HEK293 (cell line): Measurements from ENCODE around the gene COBL.

Experiments
- CTCF ChIA-PET: fragments of 350-600 bp; formaldehyde crosslinking; extraction: SDS; loops from one replicate; lab custom pipeline; 2021; ENCODE audit warnings: antibody characterized with exemption; lab: Yijun Ruan, JAX
- POLR2A ChIA-PET: fragments of 300-600 bp; formaldehyde crosslinking; extraction: SDS; loops from one replicate; lab custom pipeline; 2020; ENCODE audit warnings: antibody characterized with exemption, inconsistent platforms; lab: Yijun Ruan, JAX
- H3K27ac ChIP-seq: fragments of 200-500 bp; sonication (Bioruptor generic); 2 replicates; pipeline ENCODE4 v1.5.1; 2014; ENCODE audit warnings: low read depth, low read length, control low read depth, inconsistent platforms; ENCODE audit errors: extremely low read depth
- H3K36me3 ChIP-seq, 2 experiments: fragments of 200-500 bp in 1 of 2; sonication (Bioruptor generic) in 1 of 2; 1 replicate in 1 of 2; 2 replicates in 1 of 2; pipeline ENCODE4 v1.5.1; 2014 to 2017; ENCODE audit warnings: inconsistent platforms in 2 of 2, low read length in 2 of 2; ENCODE audit not compliant: control insufficient read depth in 2 of 2, insufficient read depth in 1 of 2
- H3K4me1 ChIP-seq: fragments of 200-500 bp; sonication (Bioruptor generic); 2 replicates; pipeline ENCODE4 v1.5.1; 2014; ENCODE audit warnings: mild to moderate bottlenecking, low read length, inconsistent platforms; ENCODE audit not compliant: control insufficient read depth, insufficient read depth
- H3K4me3 ChIP-seq: 2 replicates; pipeline ENCODE4 v1.5.1; 2011; ENCODE audit warnings: low read depth, mild to moderate bottlenecking, control low read depth, low read length, moderate library complexity
- H3K9me3 ChIP-seq: fragments of 200-500 bp; sonication (Bioruptor generic); 2 replicates; pipeline ENCODE4 v1.5.1; 2014; ENCODE audit warnings: low read depth, low read length, inconsistent platforms; ENCODE audit not compliant: control insufficient read depth, insufficient read depth
- ZBTB1 ChIP-seq: fragments of 450-650 bp; formaldehyde crosslinking; IDR thresholded peaks from 2 replicates; pipeline ENCODE4 v1.5.1; 2016; ENCODE audit warnings: missing biosample characterization, missing genetic modification characterization
- ZBTB21 ChIP-seq: fragments of 450-650 bp; formaldehyde crosslinking; IDR thresholded peaks from 2 replicates; pipeline ENCODE4 v1.5.1; 2017; ENCODE audit warnings: missing biosample characterization, missing genetic modification characterization
- ZIC2 ChIP-seq: fragments of 450-650 bp; formaldehyde crosslinking; IDR thresholded peaks from 2 replicates; pipeline ENCODE4 v1.5.1; 2016; ENCODE audit warnings: missing biosample characterization, missing genetic modification characterization
- ZNF140 ChIP-seq: fragments of 450-650 bp; formaldehyde crosslinking; IDR thresholded peaks from 2 replicates; pipeline ENCODE4 v1.5.1; 2016; ENCODE audit warnings: missing biosample characterization, missing genetic modification characterization
- ZNF596 ChIP-seq: fragments of 450-650 bp; IDR thresholded peaks from 2 replicates; pipeline ENCODE4 v1.5.0; 2018; ENCODE audit warnings: missing biosample characterization, mild to moderate bottlenecking, missing genetic modification characterization, moderate library complexity
- ZNF610 ChIP-seq: fragments of 450-650 bp; formaldehyde crosslinking; IDR thresholded peaks from 2 replicates; pipeline ENCODE4 v1.5.1; 2016; ENCODE audit warnings: missing biosample characterization, missing genetic modification characterization, borderline replicate concordance
- ZNF837 ChIP-seq: fragments of 450-650 bp; formaldehyde crosslinking; IDR thresholded peaks from 2 replicates; pipeline ENCODE4 v1.5.1; 2016; ENCODE audit warnings: missing biosample characterization, missing genetic modification characterization
- TF ChIP-seq, protein P1 (sequence below): fragments of 450-650 bp; formaldehyde crosslinking; IDR thresholded peaks from 2 replicates; pipeline ENCODE4 v1.5.1; 2016; ENCODE audit warnings: missing biosample characterization, missing genetic modification characterization
- TF ChIP-seq, protein P2 (sequence below): fragments of 450-650 bp; formaldehyde crosslinking; IDR thresholded peaks from 2 replicates; pipeline ENCODE4 v1.5.0; 2017; ENCODE audit warnings: missing biosample characterization, missing genetic modification characterization, borderline replicate concordance
- TF ChIP-seq, protein P3 (sequence below): fragments of 450-650 bp; formaldehyde crosslinking; IDR thresholded peaks from 2 replicates; pipeline ENCODE4; 2016; ENCODE audit warnings: missing biosample characterization, missing genetic modification characterization
- TF ChIP-seq, protein P4 (sequence below): fragments of 450-650 bp; formaldehyde crosslinking; IDR thresholded peaks from 2 replicates; pipeline ENCODE4 v1.5.1; 2016; ENCODE audit warnings: missing biosample characterization, missing genetic modification characterization

COBL gene

DNA sequence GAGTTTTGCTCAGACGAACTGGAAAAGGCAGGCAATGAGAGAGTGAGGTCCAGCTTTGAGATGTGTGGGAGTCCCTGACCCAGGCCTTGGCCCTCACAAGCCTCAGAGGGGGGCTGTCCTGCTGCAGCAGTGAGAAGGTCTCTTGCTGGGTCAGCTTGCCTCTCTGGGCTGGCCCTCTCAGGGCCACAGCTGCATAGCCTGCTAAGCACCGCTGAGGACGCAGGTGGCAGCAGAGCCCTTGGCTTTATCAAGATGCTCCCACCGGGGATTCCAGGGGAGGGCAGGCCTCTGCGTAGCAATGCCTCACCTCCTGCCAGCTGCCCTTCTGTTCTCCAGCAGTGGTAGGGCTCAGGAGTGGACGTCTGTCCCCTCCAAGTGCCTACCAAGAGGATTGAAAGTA lies 128.7 kb downstream of the COBL start:
- Histone ChIP-seq H3K4me1 (no peaks in the 10 kb centered on the region), H3K27ac (no peak overlapping the region), H3K4me3 (no peak overlapping the region), H3K9me3 (no peaks in the 10 kb centered on the region), H3K36me3 (peaks cover 0 to 10% of the 10 kb centered on the region in 2 experiments; a peak in 1 of 3 replicates)
- ChIA-PET POLR2A (no interaction called here), CTCF (interaction anchor here (0.6 to 1.8 kb wide), 3 partner anchors 17 to 180 kb away, joined by 4 to 6 read pairs (median 5); no protein-coding TSS in a partner anchor)
- TF ChIP-seq, protein P1, sequence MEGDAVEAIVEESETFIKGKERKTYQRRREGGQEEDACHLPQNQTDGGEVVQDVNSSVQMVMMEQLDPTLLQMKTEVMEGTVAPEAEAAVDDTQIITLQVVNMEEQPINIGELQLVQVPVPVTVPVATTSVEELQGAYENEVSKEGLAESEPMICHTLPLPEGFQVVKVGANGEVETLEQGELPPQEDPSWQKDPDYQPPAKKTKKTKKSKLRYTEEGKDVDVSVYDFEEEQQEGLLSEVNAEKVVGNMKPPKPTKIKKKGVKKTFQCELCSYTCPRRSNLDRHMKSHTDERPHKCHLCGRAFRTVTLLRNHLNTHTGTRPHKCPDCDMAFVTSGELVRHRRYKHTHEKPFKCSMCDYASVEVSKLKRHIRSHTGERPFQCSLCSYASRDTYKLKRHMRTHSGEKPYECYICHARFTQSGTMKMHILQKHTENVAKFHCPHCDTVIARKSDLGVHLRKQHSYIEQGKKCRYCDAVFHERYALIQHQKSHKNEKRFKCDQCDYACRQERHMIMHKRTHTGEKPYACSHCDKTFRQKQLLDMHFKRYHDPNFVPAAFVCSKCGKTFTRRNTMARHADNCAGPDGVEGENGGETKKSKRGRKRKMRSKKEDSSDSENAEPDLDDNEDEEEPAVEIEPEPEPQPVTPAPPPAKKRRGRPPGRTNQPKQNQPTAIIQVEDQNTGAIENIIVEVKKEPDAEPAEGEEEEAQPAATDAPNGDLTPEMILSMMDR (tag by site-specific recombination): peak; percentile 43; the same call in 1 of the 2 replicates
- TF ChIP-seq, protein P2, sequence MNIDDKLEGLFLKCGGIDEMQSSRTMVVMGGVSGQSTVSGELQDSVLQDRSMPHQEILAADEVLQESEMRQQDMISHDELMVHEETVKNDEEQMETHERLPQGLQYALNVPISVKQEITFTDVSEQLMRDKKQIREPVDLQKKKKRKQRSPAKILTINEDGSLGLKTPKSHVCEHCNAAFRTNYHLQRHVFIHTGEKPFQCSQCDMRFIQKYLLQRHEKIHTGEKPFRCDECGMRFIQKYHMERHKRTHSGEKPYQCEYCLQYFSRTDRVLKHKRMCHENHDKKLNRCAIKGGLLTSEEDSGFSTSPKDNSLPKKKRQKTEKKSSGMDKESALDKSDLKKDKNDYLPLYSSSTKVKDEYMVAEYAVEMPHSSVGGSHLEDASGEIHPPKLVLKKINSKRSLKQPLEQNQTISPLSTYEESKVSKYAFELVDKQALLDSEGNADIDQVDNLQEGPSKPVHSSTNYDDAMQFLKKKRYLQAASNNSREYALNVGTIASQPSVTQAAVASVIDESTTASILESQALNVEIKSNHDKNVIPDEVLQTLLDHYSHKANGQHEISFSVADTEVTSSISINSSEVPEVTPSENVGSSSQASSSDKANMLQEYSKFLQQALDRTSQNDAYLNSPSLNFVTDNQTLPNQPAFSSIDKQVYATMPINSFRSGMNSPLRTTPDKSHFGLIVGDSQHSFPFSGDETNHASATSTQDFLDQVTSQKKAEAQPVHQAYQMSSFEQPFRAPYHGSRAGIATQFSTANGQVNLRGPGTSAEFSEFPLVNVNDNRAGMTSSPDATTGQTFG (tag by site-specific recombination): no peak
- peak; percentile 75 for TF ChIP-seq ZIC2
- TF ChIP-seq, all 188 proteins: peak for 2

DNA sequence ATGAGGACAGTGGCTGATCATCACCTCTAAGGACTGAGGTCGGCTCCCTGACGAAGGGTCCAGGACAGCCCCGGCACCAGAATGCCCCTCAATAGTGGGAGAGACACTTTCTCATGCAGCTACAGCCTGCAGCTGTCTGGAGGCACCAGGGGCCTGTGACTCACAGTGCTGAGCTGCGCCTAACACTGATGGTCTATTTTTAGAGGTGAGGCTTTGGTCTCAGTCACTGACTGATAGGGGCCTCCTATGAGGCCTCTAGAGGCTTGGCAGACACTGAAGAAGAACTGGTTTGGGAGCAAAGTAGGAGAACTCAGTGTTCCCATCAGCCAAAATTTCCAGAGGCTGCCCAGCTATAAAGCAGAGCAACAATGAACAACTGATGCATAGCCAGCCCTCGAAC lies 130.1 kb downstream of the COBL start:
- H3K27ac ChIP-seq: no peak overlapping the region
- H3K4me3 ChIP-seq: no peak overlapping the region
- ChIA-PET CTCF (interaction anchor here (1.1 to 2.0 kb wide), 3 partner anchors 24 to 183 kb away, joined by 3 to 7 read pairs (median 3); no protein-coding TSS in a partner anchor), POLR2A (no interaction called here)
- H3K36me3 ChIP-seq: peaks cover 0 to 10% of the 10 kb centered on the region in 2 experiments; a peak in 1 of 3 replicates
- TF ChIP-seq ZBTB1 (tag by site-specific recombination) (no peak), ZNF837 (no peak), ZNF596 (no peak), ZNF610 (tag by site-specific recombination) (no peak)
- TF ChIP-seq, protein P3, sequence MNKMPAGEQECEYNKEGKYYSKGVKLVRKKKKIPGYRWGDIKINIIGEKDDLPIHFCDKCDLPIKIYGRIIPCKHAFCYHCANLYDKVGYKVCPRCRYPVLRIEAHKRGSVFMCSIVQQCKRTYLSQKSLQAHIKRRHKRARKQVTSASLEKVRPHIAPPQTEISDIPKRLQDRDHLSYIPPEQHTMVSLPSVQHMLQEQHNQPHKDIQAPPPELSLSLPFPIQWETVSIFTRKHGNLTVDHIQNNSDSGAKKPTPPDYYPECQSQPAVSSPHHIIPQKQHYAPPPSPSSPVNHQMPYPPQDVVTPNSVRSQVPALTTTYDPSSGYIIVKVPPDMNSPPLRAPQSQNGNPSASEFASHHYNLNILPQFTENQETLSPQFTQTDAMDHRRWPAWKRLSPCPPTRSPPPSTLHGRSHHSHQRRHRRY: no peak
- no peaks in the 10 kb centered on the region for H3K4me1 ChIP-seq
- no peaks in the 10 kb centered on the region for H3K9me3 ChIP-seq

DNA sequence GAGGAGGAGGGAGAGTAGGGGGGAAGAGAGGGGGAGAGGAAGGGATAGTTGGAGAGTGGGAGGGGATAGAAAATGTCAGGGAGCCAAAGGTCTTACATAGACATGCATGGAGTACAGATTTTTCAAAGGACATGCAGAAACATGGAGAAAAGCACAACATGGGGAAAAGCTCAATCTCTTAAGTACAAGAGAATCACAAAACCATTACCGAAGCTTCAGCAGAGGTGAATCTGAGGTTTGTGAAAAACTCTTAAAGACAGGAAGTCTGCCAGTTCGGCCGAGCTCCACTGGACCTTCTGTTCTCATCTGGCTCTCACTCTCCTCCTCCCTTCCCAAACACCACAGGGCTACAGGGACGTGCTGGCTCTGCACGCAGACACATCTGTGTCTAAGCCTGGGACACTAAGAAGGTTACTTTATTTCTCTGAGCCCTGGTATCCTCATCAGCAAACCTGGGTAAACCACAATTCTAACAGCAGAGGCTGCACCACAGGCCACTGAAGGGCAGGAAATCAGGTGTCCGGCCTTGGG lies 133.9 kb downstream of the COBL start:
- Histone ChIP-seq H3K4me1 (no peaks in the 10 kb centered on the region), H3K27ac (no peak overlapping the region), H3K9me3 (no peaks in the 10 kb centered on the region), H3K36me3 (no peaks in the 10 kb centered on the region), H3K4me3 (no peak overlapping the region)
- ChIA-PET CTCF (interaction anchor here (1.0 to 2.2 kb wide), 2 partner anchors 20 to 172 kb away, joined by 3 to 8 read pairs; no protein-coding TSS in a partner anchor), POLR2A (no interaction called here)
- TF ChIP-seq ZBTB21: no peak
- TF ChIP-seq, protein P4, sequence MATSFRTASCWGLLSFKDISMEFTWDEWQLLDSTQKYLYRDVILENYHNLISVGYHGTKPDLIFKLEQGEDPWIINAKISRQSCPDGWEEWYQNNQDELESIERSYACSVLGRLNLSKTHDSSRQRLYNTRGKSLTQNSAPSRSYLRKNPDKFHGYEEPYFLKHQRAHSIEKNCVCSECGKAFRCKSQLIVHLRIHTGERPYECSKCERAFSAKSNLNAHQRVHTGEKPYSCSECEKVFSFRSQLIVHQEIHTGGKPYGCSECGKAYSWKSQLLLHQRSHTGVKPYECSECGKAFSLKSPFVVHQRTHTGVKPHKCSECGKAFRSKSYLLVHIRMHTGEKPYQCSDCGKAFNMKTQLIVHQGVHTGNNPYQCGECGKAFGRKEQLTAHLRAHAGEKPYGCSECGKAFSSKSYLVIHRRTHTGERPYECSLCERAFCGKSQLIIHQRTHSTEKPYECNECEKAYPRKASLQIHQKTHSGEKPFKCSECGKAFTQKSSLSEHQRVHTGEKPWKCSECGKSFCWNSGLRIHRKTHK (tag by site-specific recombination): no peak
- no peak for TF ChIP-seq ZNF140 (tag by site-specific recombination)
